ENCODE results near the gene VAV2.

Gene VAV2

DNA sequence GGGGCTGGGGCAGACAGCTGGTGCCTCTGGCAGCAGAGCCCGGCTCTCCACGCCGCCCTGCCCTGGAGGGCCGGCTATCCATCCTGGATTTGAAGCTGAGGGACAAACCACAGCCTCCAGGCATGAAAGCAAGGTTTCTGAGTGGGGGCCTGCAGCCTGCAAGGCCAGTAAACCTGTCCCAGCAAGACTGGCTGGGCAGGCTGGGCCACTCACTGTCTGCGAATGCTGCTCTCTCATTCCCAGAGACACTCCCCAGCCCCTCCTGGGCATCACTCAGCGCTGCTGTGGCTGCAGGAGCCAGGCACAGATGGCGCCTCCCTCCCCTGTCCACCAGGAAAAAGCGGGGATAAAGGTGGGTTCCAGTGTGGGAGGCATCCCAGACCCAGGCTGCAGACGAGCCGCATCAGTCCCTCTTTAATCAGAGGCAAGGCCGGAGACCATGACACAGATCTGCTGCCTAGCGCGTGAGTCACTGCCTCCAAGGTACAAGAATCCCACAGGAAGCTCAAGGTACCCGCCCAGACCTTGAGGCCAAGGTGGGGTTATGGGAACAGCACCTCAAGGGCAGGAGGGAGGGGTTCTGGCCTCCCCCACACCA, 118.0 kb downstream of the VAV2 start:
- DNase-seq (ENCODE audit: low read depth) = peak; percentile 38

DNA sequence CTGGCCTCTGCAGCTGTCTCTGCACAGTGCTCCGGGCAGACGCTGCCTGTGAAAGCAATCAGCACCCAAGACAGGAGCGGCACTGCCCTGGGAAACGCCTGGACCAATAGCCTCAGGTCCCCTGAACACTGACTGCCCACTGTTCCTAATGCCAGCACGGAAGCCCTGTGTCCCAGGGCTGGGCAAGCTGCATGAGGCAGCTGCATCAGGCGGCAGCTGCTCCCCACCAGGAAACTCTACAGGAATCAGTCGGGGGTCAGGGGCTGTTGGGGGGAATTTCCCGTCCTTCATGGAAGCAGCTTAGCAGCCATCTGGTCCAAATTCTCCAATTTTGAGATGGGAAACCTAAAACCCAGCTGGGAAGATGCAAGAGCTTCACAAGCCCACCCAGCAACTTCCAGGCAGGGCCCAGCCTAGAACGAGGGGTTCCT, 118.6 kb downstream of the VAV2 start:
- DNase-seq (ENCODE audit: low read depth) = no peak

DNA sequence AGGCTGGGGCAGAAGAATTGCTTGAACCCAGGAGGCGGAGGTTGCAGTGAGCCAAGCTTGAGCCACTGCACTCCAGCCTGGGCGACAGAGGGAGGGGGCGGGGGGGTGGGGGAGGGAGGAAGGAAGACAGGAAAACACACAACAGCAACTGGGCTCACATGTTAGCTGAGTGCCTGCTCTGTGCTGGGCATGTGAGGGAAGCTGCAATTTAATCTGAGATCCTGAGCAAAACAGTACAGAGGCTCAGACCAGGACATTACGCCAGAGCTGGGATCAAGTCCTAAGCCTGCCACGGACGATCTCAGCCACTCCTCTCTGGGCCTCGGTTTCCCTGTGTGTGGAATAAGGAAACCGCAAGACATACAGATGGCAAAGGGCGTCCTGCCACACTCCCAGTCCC, 119.1 kb downstream of the VAV2 start:
- DNase-seq (ENCODE audit: low read depth) = no peak

DNA sequence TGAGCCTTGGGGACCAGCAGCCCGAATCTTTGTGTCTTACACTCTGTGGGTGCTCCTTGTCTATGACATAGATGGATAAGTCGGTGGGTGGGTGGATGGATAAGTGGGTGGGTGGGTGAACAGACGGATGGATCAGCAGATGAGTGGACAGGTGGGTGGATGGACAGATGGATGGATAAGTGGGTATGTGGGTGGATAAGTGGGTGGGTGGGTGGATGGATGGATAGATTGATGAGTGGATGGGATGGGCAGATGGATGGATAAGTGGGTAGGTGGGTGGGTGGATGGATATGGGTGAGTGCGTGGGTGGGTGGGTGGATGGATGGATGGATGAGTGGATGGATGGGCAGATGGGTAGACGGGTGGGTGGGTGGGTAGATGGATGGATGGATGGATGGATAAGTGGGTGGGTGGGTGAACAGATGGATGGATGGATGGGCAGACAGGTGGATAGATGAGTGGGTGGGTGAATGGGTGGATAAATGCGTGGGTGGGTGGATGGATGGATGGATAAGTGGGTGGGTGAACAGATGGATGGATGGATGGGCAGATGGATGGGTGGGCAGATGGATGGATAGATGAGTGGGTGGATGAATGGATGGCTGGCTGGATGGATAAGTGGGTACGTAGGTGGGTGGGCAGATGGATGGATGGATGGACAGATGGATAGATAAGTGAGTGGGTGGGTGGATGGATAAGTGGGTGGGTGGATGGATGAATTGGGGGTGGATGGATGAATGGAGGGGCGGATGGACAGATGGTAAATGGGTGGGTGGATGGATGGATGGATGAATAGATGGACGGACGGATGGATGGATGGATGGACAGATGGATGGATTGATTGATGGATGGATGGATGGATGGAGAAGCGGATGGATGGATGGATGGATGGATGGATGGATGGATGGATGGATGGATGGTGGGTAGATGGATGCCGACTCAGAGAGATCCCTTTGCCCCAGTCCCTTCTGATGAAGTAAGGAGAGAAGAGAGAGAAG, 121.2 kb downstream of the VAV2 start:
- no peak for DNase-seq (ENCODE audit: low read depth)

DNA sequence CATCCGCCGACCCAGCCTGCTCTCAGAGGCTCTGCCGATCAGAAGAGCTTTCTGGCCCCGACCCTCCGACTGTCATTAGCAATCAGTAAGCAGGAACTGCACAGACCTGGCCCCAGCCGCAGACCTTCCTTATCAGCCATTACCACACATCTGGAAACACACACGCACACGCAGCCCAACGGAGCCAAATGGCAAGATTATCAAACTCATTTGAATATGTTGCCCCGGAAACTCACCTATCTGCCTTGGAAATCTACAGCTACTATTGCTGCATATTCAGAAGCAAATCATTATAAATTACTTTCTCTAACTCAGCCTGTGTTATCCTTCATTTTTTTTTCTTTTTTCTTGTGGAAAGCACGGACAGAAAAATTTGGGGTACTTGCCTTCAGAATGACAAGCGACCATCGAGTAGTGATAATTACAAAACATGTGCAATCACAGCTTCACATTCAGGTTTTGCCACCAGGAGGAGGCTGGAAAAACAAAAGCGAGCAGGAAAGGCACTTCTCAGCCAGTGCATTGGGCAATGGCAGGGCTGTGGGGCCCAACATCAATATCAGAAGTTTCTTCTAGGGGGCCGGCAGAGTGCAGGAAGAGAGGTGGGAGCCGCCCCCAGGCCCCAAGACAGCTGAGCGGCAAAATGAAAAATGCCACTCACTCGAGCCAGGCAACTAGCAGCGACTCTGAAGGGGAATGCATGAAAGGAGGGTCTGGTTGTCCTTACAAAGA, 122.3 kb downstream of the VAV2 start:
- no peak for DNase-seq (ENCODE audit: low read depth)

DNA sequence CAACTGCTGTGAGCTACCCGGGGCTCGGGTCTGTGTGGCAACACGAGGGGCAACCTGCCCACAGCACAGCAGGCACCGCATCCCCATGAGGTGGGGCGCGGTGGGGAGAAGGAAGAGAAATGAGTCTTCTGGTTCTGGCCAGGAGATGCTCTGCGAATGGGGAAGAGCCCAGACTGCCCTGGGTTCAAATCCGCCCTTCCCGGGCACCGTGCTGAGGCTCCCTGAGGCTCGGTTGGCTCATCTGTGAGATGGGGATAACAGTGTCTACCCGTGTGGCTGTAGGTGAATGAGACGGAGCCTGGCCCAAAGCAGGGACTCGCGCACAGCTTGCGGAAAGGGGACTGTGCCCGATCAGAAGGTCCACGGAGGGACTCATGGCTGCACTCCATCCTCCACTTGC, 123.9 kb downstream of the VAV2 start:
- DNase-seq (ENCODE audit: low read depth) = no peak

DNA sequence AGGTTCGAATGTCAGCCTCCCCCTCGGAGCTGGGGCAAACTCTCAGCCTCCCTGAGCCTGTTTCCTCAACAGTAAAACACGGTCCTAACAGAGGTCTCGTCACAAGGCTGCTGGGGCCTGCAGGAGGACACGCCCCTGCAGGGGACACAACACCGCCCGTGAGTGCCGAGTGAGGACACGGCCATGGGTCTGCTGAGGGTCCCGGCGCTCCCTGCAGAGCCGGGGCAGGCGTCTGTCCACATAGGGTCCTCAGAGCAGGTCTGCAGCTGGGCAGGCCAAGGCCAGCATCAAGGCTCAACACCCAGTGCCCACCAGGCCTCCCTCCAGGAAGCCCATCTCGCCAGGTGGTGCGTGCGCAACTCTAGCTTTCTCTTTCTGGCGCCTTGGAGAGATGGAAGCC, 125.2 kb downstream of the VAV2 start:
- DNase-seq (ENCODE audit: low read depth) = no peak

DNA sequence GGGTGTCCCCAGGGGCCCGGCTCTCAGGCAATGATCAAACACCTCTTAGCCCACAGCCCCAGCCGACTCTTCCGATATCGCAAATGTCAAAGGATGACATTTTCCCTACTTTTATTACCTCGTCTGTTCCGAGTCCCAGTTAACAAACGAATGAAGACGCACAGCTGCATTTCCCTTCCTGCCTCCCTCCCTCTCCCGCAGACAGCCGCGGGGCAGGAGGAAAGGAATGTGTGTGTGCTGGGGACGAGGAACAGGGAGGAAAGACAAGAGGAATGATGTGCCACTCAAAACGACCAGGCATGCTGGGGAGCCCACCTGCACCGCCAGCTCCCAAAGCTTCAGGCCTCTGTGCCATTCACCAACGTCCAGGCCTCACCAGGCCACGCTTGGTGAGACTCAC, 128.1 kb downstream of the VAV2 start:
- DNase-seq (ENCODE audit: low read depth) = no peak

DNA sequence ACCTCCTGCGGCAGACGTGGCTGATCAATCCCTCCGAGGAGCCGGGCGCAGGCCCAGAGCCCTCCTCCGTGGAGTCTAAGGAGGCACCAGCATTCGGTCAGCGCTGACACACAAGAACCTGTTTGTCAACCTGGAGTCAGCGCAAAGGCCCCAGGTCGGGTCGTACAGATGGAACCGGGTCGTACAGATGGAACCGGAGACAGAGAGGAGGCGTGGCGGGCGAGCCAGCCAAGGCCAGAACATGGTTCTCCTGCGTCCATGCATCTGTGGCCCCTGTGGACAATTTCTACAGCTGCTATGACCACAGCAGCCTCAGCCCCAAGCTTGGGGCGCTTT, 128.9 kb downstream of the VAV2 start:
- no peak for DNase-seq (ENCODE audit: low read depth)

DNA sequence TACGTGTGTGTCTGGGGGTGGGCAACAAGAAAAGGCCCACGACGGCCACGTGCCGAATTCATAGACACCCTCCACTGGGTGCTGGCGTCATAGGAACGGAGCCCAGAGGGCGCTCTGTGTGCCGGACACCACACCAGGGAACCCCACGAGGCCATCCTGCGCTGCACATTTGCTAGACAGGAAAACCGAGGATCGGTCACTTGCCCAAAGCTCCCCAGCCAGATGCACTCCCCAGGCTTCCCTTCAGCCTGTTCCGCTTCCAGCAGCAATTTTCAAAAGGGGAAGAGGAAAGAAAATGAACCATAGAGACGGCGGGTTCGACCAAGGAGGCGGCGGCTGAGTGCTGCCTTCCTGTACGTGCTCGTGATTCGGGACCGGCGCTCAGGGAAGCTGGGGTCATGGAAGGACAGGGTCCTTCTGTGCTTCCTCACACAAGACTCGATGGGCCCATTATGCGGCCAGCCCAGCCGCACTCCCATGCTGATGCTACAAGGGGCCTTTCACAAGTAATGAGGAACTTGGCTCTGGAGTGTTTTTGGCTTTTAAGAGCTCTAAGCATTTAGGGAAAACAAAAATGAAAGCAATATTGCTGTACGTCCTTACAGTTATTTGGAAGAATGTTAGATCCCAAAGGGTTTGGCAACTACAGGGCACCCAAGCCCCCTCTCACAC, 129.4 kb downstream of the VAV2 start:
- no peak for DNase-seq (ENCODE audit: low read depth)

DNA sequence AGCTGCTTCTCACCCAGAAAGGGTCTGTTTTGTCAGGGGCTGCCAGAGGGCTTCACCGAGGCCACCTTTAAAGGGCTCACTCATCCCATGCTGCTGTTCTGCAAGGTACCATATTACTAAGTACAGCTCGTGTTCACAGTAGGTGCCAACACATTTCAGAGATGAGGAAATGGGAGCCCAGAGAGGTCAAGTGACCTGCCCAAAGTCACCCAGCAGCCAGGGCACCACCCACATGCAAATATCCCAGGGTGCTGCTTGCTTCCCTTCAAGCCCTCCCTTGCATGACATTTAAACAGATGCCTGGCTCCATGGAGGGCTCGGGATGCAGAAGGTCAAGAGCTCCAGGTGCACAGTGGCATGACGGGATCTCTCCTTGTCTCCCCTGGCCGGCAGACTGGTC, 130.4 kb downstream of the VAV2 start:
- no peak for DNase-seq (ENCODE audit: low read depth)

DNA sequence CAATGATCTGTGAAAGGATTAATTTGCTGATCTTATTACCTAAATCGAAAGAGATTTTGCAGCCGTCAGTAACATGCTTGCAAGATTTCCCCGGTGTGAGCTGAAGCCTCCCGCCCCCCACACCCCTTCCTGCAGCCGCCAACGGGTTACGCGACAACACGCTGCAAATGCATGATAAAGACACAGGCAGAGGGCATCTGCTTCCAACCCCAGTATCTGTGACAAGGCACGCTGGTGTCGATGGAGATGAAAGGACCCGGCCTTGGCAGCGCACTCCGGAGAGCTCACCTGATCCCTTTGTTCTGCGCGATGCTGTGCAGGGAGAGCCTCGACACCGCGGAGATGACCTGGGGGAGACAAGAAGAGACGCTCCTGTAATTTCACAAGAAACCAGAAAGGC, 131.0 kb downstream of the VAV2 start:
- no peak for DNase-seq (ENCODE audit: low read depth)

DNA sequence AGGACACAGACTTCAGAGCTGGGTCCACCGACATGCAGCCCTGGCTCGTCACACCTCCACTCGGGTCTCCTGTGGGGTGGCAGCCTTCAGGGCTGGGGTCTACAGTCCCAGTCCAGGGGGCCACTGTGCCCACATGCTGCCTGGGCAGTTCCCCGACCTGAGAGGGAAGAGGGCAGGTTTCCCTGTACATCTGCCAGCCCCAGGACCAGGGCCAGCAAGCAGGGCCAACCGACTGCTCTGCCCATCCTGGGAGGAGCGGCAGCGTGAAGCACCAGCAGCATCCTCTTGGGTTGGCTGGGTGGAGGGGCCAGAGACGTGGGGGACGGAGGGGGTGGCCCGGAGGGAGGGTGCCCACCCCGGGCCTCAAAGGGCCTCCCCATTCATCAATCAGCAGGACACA, 133.4 kb downstream of the VAV2 start:
- DNase-seq (ENCODE audit: low read depth) = no peak

DNA sequence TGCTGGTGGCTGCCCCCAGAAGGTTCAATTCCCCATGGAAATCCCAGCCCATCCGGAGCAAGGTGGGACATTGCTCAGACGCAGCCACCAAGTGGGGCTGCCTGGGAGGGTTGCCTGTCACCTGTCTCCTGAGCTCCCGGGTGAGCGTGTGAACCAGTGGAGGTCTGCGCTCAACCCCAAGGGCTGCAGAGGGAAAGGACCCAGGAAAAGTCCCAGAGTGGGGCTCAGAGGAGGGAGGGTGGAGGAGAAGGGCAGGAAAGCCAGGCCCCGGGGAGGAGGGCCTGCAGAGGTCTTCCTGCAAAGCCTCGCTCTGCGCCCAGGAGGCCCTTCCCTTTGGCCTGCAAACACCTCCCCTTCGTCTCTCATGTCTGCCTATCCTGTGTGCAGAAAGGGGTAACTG, 134.5 kb downstream of the VAV2 start:
- no peak for DNase-seq (ENCODE audit: low read depth)

DNA sequence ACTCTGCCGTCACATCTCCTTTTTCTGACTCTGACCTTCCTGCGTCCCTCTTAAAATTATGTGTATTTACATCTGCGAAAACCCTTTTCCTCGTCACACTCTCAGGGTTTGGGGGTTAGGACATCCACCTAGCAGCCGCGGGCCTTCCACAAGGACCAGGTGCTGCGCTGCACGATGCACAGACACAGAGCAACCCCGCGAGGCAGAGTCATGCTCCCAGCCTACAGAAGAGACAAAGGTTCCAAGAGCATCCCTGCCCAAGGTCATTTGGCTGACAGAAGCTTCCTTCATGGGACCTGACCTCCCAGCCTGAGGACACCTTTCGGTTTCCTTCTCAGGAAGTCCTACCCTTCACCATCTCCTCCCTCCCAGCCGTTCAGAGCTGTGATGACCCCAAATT, 135.3 kb downstream of the VAV2 start:
- no peak for DNase-seq (ENCODE audit: low read depth)

DNA sequence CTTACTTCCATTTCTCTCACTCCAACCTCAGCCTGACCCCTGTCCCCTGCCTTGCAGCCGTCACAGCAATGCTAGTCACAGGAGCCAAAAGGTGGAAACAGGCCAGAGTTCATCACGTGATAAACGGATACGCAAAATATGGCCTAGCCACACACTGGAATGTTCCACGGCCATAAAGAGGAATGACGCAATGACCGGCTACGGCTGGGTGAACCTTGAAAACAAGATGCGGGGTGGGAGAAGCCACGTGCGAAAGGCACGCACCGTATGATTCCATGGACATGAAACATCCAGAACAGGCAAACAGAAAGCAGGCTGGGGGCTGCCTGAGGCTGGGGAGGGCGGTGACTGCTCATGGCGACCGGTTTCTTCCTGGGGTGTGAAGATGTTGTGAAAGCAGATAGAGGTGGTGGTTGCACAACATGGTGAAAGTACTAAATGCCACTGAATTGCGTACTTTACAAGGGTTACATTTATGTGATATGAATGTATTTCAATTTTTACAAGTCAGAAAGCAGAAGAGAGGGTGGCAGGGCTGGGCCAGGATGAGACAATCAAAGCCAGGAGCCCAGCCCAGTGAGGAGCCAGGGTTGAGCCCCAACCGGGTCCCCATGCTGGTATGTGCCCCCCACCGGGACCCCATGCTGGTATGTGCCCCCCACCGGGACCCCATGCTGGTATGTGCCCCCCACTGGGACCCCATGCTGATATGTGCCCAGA, 136.2 kb downstream of the VAV2 start:
- no peak for DNase-seq (ENCODE audit: low read depth)

DNA sequence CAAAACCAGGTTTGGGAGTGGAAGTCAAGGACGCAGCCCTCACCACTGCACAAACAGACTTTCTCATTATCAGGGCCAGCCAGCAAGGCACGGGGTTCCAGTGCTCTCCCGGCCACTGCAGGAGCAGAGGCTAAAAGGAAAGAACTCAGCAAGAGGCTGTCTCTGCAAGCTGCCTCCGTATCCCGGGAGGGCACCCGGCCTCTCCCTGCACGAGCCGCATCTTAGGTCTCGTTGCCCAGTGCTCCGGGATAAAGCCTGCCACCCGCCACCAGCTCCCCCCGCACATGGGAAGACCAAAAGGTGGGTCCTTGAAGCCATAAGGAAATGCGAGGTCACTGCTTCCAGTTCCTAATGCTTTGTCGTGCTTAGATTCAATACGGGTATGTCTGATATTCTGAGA, 136.8 kb downstream of the VAV2 start:
- no peak for DNase-seq (ENCODE audit: low read depth)

DNA sequence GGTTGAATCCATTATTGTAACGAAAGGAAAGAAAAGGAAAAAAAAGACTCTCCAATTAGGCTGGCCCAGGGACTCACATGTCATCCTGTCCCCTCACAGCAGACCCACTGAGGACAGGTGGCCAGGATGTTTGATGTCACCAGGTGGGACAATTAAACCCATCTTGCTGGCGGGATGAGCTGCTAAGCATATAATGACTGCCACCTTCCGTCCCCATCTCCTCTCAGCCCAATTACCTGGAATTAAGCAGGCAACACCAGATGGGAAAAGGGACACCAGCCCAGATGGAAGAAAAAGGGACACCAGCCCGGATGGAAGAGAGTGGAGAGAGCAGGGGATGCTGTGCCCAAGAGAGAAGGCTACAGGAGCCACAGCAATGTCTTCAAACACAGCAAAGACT, 137.4 kb downstream of the VAV2 start:
- no peak for DNase-seq (ENCODE audit: low read depth)

DNA sequence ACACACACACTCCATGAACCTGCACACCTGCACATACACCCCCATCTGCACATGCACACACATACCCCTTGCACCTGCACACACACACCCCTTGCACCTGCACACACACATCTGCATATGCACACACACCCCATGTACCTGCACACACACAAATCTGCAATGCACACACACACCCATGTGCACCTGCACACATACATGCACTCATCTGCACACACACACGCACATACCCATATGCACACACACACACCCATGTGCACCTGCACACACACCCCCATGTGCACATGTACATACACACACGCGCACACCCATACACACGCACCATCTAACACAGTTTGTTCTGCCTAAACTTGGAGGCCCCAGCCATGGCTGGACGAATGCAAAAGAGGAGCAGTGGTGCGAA, 138.1 kb downstream of the VAV2 start:
- DNase-seq (ENCODE audit: low read depth) = no peak

DNA sequence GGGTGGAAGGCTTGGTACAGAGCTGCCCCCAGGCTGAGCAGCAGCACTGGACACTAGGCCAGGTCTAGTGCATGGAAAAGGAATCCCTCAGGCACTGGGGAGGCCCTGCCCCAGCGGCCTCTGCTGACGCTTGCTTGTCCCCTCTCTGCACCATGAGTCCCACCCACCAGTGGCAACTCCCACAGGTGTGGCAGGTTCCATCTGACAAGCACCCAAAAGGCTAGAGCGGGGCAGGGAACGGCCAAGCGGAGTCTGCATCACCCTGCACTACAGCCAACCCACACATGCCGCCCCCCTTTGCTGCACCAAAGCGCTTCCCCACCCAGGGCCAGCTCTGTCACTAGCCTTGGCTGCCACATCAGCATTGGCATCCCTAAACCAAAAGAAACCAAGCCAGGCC, 138.8 kb downstream of the VAV2 start:
- no peak for DNase-seq (ENCODE audit: low read depth)

DNA sequence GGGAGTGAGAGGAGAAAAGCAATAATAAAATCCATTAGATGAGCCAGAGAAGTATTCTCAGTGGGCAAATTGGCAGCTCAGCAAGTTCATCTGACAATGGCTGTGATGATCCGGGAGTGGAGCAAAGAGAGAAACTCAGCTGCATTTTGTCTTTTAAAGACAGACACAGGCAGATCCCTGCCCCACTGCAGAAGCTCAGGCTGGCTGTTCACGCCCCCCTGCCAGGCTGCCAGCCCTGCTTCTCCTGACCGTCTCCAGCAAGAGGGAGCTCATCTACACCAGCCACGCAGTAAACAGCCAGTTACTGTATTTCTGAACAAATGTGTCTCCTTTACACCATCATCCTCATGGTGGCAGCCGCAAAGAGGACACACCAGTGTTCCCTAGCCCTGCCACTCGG, 139.7 kb downstream of the VAV2 start:
- no peak for DNase-seq (ENCODE audit: low read depth)

DNA sequence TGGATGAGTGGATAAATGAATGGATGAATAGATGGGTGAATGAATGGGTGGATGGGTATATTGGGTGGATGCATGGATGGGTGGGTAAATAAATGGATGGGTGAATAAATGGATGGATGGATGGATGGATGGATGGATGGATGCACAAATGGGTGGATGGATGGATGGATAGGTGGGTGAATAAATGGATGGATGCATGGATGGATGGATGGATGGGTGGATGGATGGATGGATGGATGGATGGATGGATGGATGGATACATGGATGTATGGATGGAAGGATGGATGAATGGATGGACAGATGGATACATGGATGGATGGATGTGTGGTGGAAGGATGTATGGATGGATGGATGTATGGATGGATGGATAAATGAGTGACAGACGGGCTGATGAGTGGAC, 140.4 kb downstream of the VAV2 start:
- no peak for DNase-seq (ENCODE audit: low read depth)
